ENCODE results near the gene EEF1A2. TPM values are rescaled to one million over a fixed set of nuclear protein-coding genes. Genes with fewer than 3 reads are reported as not detected.

Gene EEF1A2
- total and polyA plus RNA-seq, 4 donors, result 0.05 to 0.12 TPM; not detected in 2

DNA sequence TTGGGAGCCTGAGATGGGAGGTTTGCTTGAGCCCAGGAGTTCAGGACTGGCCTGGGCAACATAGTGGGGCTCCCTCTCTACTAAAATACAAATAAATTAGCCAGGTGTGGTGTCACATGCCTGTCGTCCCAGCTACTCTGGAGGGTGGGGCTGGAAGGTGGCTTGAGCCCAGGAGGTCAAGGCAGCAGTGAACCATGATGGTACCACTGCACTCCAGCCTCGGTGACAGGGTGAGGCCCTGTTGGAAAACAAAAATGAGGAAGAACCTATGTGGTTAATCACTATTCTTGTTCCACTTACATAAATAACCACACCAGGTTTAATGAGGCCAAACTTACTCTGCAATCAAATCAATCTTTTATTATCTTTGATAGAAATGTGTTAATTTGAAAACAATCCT is 27.1 kb upstream of the EEF1A2 start:
- H3K27me3 ChIP-seq (ENCODE audit: control insufficient read depth in 4 of 4, insufficient read depth in 4 of 4, low read length in 3 of 4), result no peaks in the 10 kb centered on the region
- H3K4me3 ChIP-seq (ENCODE audit: low read depth in 1 of 3, low read length in 3 of 3), result no peak overlapping the region
- WGBS, result 27% methylated on average over 2 of the region's 2 CpGs
- H3K27ac ChIP-seq (ENCODE audit: low read depth in 1 of 2, low read length in 2 of 2), result no peak overlapping the region
- no peaks in the 10 kb centered on the region for H3K9me3 ChIP-seq (ENCODE audit: control insufficient read depth in 4 of 4, low read length in 3 of 4)
- no peak for TF ChIP-seq SP1 (IDR thresholded peaks at IDR 0.05)
- TF ChIP-seq, protein P1, sequence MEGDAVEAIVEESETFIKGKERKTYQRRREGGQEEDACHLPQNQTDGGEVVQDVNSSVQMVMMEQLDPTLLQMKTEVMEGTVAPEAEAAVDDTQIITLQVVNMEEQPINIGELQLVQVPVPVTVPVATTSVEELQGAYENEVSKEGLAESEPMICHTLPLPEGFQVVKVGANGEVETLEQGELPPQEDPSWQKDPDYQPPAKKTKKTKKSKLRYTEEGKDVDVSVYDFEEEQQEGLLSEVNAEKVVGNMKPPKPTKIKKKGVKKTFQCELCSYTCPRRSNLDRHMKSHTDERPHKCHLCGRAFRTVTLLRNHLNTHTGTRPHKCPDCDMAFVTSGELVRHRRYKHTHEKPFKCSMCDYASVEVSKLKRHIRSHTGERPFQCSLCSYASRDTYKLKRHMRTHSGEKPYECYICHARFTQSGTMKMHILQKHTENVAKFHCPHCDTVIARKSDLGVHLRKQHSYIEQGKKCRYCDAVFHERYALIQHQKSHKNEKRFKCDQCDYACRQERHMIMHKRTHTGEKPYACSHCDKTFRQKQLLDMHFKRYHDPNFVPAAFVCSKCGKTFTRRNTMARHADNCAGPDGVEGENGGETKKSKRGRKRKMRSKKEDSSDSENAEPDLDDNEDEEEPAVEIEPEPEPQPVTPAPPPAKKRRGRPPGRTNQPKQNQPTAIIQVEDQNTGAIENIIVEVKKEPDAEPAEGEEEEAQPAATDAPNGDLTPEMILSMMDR (IDR thresholded peaks at IDR 0.05; ENCODE audit: low read depth, low read length, missing input control), result no peak
- TF ChIP-seq, protein P2, sequence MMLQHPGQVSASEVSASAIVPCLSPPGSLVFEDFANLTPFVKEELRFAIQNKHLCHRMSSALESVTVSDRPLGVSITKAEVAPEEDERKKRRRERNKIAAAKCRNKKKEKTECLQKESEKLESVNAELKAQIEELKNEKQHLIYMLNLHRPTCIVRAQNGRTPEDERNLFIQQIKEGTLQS (IDR thresholded peaks at IDR 0.05), result no peak
- no peak for TF ChIP-seq GABPA (IDR thresholded peaks at IDR 0.05 in 1 of 2, conservative IDR thresholded peaks at IDR 0.05 in 1 of 2)
- peaks cover 2 to 10% (median 7%) of the 10 kb centered on the region in 4 donors for H3K4me1 ChIP-seq (ENCODE audit: control insufficient read depth in 4 of 4, insufficient read depth in 4 of 4, low read length in 3 of 4)
- no peak for DNase-seq (ENCODE audit: low spot score)
- no peak overlapping the region for H3K9ac ChIP-seq (ENCODE audit: low read depth in 1 of 2, low read length in 2 of 2)
- no peaks in the 10 kb centered on the region for H3K36me3 ChIP-seq (ENCODE audit: control insufficient read depth in 4 of 4, insufficient read depth in 3 of 4, low read depth in 1 of 4, low read length in 3 of 4)

DNA sequence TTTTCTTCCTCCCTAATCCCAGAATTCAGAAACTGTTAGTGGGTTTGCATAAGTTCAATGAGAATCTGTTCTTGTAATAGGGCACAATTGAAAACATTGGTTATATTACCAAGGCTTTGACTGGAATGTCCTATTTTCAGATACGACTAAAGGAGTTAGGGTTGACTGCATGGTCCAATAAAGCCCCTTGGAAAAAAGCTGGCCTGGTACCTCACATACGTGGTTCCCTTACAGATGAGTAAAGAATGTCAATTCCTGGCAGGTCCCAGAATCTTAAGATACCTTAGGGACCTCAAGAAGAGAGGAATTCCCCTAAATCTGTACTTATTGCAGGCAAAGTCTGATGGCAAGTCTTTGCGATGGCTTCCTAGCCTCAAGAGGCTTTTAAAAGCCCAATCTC is 26.3 kb upstream of the EEF1A2 start:
- Histone ChIP-seq H3K27me3 (ENCODE audit: control insufficient read depth in 4 of 4, insufficient read depth in 4 of 4, low read length in 3 of 4) (no peaks in the 10 kb centered on the region), H3K36me3 (ENCODE audit: control insufficient read depth in 4 of 4, insufficient read depth in 3 of 4, low read depth in 1 of 4, low read length in 3 of 4) (no peaks in the 10 kb centered on the region), H3K4me1 (ENCODE audit: control insufficient read depth in 4 of 4, insufficient read depth in 4 of 4, low read length in 3 of 4) (peaks cover 2 to 12% (median 6%) of the 10 kb centered on the region in 4 donors), H3K4me3 (ENCODE audit: low read depth in 1 of 3, low read length in 3 of 3) (no peak overlapping the region), H3K9ac (ENCODE audit: low read depth in 1 of 2, low read length in 2 of 2) (no peak overlapping the region), H3K27ac (ENCODE audit: low read depth in 1 of 2, low read length in 2 of 2) (no peak overlapping the region), H3K9me3 (ENCODE audit: control insufficient read depth in 4 of 4, low read length in 3 of 4) (no peaks in the 10 kb centered on the region)
- no peak for DNase-seq (ENCODE audit: low spot score)
- TF ChIP-seq, protein P3, sequence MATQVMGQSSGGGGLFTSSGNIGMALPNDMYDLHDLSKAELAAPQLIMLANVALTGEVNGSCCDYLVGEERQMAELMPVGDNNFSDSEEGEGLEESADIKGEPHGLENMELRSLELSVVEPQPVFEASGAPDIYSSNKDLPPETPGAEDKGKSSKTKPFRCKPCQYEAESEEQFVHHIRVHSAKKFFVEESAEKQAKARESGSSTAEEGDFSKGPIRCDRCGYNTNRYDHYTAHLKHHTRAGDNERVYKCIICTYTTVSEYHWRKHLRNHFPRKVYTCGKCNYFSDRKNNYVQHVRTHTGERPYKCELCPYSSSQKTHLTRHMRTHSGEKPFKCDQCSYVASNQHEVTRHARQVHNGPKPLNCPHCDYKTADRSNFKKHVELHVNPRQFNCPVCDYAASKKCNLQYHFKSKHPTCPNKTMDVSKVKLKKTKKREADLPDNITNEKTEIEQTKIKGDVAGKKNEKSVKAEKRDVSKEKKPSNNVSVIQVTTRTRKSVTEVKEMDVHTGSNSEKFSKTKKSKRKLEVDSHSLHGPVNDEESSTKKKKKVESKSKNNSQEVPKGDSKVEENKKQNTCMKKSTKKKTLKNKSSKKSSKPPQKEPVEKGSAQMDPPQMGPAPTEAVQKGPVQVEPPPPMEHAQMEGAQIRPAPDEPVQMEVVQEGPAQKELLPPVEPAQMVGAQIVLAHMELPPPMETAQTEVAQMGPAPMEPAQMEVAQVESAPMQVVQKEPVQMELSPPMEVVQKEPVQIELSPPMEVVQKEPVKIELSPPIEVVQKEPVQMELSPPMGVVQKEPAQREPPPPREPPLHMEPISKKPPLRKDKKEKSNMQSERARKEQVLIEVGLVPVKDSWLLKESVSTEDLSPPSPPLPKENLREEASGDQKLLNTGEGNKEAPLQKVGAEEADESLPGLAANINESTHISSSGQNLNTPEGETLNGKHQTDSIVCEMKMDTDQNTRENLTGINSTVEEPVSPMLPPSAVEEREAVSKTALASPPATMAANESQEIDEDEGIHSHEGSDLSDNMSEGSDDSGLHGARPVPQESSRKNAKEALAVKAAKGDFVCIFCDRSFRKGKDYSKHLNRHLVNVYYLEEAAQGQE (IDR thresholded peaks at IDR 0.05), result no peak
- TF ChIP-seq FOXA1 (IDR thresholded peaks at IDR 0.05) (no peak), FOXA2 (IDR thresholded peaks at IDR 0.05) (no peak), RAD21 (IDR thresholded peaks at IDR 0.05) (no peak), YY1 (IDR thresholded peaks at IDR 0.05) (no peak), RXRA (IDR thresholded peaks at IDR 0.05) (no peak), JUND (IDR thresholded peaks at IDR 0.05) (no peak), HNF4A (conservative IDR thresholded peaks at IDR 0.05) (no peak), TAF1 (conservative IDR thresholded peaks at IDR 0.05) (no peak), HNF4G (IDR thresholded peaks at IDR 0.05) (no peak), GABPA (IDR thresholded peaks at IDR 0.05 in 1 of 2, conservative IDR thresholded peaks at IDR 0.05 in 1 of 2) (no peak), NR2F2 (IDR thresholded peaks at IDR 0.05) (no peak), EGR1 (IDR thresholded peaks at IDR 0.05; ENCODE audit: low read depth in 2 of 2) (no peak), SP1 (IDR thresholded peaks at IDR 0.05) (no peak)
- TF ChIP-seq, protein P4, sequence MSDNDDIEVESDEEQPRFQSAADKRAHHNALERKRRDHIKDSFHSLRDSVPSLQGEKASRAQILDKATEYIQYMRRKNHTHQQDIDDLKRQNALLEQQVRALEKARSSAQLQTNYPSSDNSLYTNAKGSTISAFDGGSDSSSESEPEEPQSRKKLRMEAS (IDR thresholded peaks at IDR 0.05), result no peak
- TF ChIP-seq, protein P2 (IDR thresholded peaks at IDR 0.05), result no peak
- TF ChIP-seq, protein P5, sequence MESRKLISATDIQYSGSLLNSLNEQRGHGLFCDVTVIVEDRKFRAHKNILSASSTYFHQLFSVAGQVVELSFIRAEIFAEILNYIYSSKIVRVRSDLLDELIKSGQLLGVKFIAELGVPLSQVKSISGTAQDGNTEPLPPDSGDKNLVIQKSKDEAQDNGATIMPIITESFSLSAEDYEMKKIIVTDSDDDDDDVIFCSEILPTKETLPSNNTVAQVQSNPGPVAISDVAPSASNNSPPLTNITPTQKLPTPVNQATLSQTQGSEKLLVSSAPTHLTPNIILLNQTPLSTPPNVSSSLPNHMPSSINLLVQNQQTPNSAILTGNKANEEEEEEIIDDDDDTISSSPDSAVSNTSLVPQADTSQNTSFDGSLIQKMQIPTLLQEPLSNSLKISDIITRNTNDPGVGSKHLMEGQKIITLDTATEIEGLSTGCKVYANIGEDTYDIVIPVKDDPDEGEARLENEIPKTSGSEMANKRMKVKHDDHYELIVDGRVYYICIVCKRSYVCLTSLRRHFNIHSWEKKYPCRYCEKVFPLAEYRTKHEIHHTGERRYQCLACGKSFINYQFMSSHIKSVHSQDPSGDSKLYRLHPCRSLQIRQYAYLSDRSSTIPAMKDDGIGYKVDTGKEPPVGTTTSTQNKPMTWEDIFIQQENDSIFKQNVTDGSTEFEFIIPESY (IDR thresholded peaks at IDR 0.05), result no peak
- 77% methylated on average over 3 of the region's 3 CpGs for WGBS
